WERI-Rb-1 (cell line): ENCODE results near the gene PRDM11.

Source experiments
- DNase-seq: peaks from one replicate; pipeline ENCODE4 v3.0.0-alpha.2; 2020
- H3K27ac ChIP-seq: fragments of 250-450 bp; sonication (Bioruptor Pico); 2 replicates; pipeline ENCODE4 v1.5.1; 2020; ENCODE audit warnings: mild to moderate bottlenecking, moderate library complexity
- H3K27me3 ChIP-seq: fragments of 250-450 bp; sonication (Bioruptor Pico); 2 replicates; pipeline ENCODE4 v1.5.1; 2021; ENCODE audit warnings: mild to moderate bottlenecking, low read depth, moderate library complexity; ENCODE audit not compliant: insufficient read depth, severe bottlenecking
- H3K36me3 ChIP-seq: fragments of 250-450 bp; sonication (Bioruptor Pico); 2 replicates; pipeline ENCODE4 v1.5.1; 2020; ENCODE audit warnings: mild to moderate bottlenecking, moderate library complexity
- H3K4me3 ChIP-seq: 2 replicates; pipeline ENCODE4 v1.5.1; 2011; ENCODE audit warnings: low read depth, mild to moderate bottlenecking, control low read depth, low read length
- H3K9me3 ChIP-seq: fragments of 250-450 bp; sonication (Bioruptor Pico); 2 replicates; pipeline ENCODE4 v1.5.1; 2021; ENCODE audit warnings: mild to moderate bottlenecking, moderate library complexity; ENCODE audit not compliant: severe bottlenecking
- CTCF ChIP-seq: IDR thresholded peaks from 2 replicates; pipeline ENCODE4 v1.5.1; 2011; ENCODE audit warnings: low read depth, mild to moderate bottlenecking, control low read depth, inconsistent platforms, low read length

The PRDM11 gene

GRCh38 chr11:45225961-45226871 lies 79.8 kb downstream of the PRDM11 start:
- Histone ChIP-seq H3K9me3 (no peaks in the 10 kb centered on the region), H3K36me3 (peaks cover 10% of the 10 kb centered on the region; the same call in 1 of the 2 replicates), H3K27me3 (no peaks in the 10 kb centered on the region), H3K27ac (no peak overlapping the region), H3K4me3 (no peak overlapping the region)
- no peak for DNase-seq
- TF ChIP-seq CTCF = no peak

GRCh38 chr11:45226901-45227300 lies 80.5 kb downstream of the PRDM11 start:
- Histone ChIP-seq H3K36me3 (peaks cover 10% of the 10 kb centered on the region; the same call in 1 of the 2 replicates), H3K9me3 (no peaks in the 10 kb centered on the region), H3K4me3 (no peak overlapping the region), H3K27me3 (no peaks in the 10 kb centered on the region), H3K27ac (no peak overlapping the region)
- DNase-seq = no peak
- no peak for TF ChIP-seq CTCF

- TF ChIP-seq CTCF = no peak
- no peaks in the 10 kb centered on the region for H3K9me3 ChIP-seq
- no peak for DNase-seq
- H3K27ac ChIP-seq = no peak overlapping the region
- no peak overlapping the region for H3K4me3 ChIP-seq
- H3K36me3 ChIP-seq = peaks cover 10% of the 10 kb centered on the region; the same call in 1 of the 2 replicates
- no peaks in the 10 kb centered on the region for H3K27me3 ChIP-seq
Observed at GRCh38 chr11:45227836-45228235, 81.4 kb downstream of the PRDM11 start.

GRCh38 chr11:45229401-45230020 lies 83.1 kb downstream of the PRDM11 start:
- H3K27me3 ChIP-seq = no peaks in the 10 kb centered on the region
- TF ChIP-seq CTCF = no peak

GRCh38 chr11:45232341-45233080 lies 86.1 kb downstream of the PRDM11 start:
- H3K27me3 ChIP-seq = no peaks in the 10 kb centered on the region
- H3K27ac ChIP-seq = no peak overlapping the region
- H3K4me3 ChIP-seq = no peak overlapping the region
- DNase-seq = no peak
- H3K36me3 ChIP-seq = peaks cover 4% of the 10 kb centered on the region; the same call in 1 of the 2 replicates
- TF ChIP-seq CTCF = no peak
- no peaks in the 10 kb centered on the region for H3K9me3 ChIP-seq

More at GRCh38 chr11:45229401-45230020, 83.1 kb downstream of the PRDM11 start:
- Histone ChIP-seq H3K27ac (no peak overlapping the region), H3K9me3 (no peaks in the 10 kb centered on the region), H3K4me3 (no peak overlapping the region), H3K36me3 (peaks cover 10% of the 10 kb centered on the region; the same call in 1 of the 2 replicates)
- DNase-seq = no peak
